H1 (cell line): ENCODE results near the gene RNF220.

Source experiments
- EGR1 ChIP-seq: IDR thresholded peaks from 2 replicates; pipeline ENCODE4 v1.6.1; 2011; ENCODE audit warnings: low read depth, low read length, borderline replicate concordance
- EZH2 ChIP-seq: fragments of 200-600 bp; sonication (generic); IDR thresholded peaks from 2 replicates; pipeline ENCODE4 v1.7.1; 2012; ENCODE audit warnings: low read depth, mild to moderate bottlenecking, moderate library complexity, low read length, inconsistent platforms; ENCODE audit not compliant: severe bottlenecking
- RFX5 ChIP-seq: IDR thresholded peaks from 2 replicates; pipeline ENCODE4 v1.6.1; 2011; ENCODE audit warnings: low read depth, low read length, improper control_type of control experiment, borderline replicate concordance
- TF ChIP-seq, protein P1 (sequence below): IDR thresholded peaks from 2 replicates; pipeline ENCODE4 v1.6.1; 2012; ENCODE audit warnings: low read length, inconsistent platforms

DNA sequence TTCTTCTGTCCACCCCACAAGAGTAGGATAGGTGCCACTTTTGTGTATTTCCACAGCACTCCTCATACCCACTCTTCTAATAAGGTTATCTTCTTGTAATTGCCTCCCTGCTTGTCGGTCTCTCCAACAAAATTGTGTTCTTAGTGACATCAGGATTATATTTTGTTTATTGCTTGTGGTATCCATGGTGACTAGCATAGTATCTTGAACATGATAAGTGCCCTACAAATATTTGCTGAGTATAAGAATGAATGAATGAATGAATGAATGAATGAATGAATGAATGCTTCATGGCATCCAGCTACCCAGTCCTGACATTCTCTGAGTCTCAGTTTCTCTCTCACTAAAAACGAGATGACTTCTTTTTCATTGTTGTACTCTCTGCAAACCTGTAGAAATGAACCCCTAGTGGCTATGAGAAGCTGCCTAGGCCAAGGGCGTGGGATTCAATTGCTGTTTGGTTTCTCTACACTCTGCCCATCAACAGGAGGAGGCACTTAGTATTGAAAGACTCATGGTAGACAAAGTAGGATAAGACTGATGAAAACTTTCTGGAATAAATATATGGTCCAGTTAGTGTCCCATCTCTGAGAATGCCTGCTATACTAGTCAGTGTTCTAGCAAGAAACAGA lies 148.2 kb downstream of the RNF220 start:
- TF ChIP-seq EZH2 (no peak), RFX5 (no peak), EGR1 (no peak)
- TF ChIP-seq, protein P1, sequence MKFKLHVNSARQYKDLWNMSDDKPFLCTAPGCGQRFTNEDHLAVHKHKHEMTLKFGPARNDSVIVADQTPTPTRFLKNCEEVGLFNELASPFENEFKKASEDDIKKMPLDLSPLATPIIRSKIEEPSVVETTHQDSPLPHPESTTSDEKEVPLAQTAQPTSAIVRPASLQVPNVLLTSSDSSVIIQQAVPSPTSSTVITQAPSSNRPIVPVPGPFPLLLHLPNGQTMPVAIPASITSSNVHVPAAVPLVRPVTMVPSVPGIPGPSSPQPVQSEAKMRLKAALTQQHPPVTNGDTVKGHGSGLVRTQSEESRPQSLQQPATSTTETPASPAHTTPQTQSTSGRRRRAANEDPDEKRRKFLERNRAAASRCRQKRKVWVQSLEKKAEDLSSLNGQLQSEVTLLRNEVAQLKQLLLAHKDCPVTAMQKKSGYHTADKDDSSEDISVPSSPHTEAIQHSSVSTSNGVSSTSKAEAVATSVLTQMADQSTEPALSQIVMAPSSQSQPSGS = no peak
